HEK293 (cell line): ENCODE results near the gene IGSF9B.

ENCODE experiments used
- CTCF ChIA-PET: fragments of 350-600 bp; formaldehyde crosslinking; extraction: SDS; loops from one replicate; lab custom pipeline; 2021; ENCODE audit warnings: antibody characterized with exemption; lab: Yijun Ruan, JAX
- POLR2A ChIA-PET: fragments of 300-600 bp; formaldehyde crosslinking; extraction: SDS; loops from one replicate; lab custom pipeline; 2020; ENCODE audit warnings: antibody characterized with exemption, inconsistent platforms; lab: Yijun Ruan, JAX
- H3K27ac ChIP-seq: fragments of 200-500 bp; sonication (Bioruptor generic); 2 replicates; pipeline ENCODE4 v1.5.1; 2014; ENCODE audit warnings: low read depth, low read length, control low read depth, inconsistent platforms; ENCODE audit errors: extremely low read depth
- H3K36me3 ChIP-seq, 2 experiments: fragments of 200-500 bp in 1 of 2; sonication (Bioruptor generic) in 1 of 2; 1 replicate in 1 of 2; 2 replicates in 1 of 2; pipeline ENCODE4 v1.5.1; 2014 to 2017; ENCODE audit warnings: inconsistent platforms in 2 of 2, low read length in 2 of 2; ENCODE audit not compliant: control insufficient read depth in 2 of 2, insufficient read depth in 1 of 2
- H3K4me1 ChIP-seq: fragments of 200-500 bp; sonication (Bioruptor generic); 2 replicates; pipeline ENCODE4 v1.5.1; 2014; ENCODE audit warnings: mild to moderate bottlenecking, low read length, inconsistent platforms; ENCODE audit not compliant: control insufficient read depth, insufficient read depth
- H3K4me3 ChIP-seq: 2 replicates; pipeline ENCODE4 v1.5.1; 2011; ENCODE audit warnings: low read depth, mild to moderate bottlenecking, control low read depth, low read length, moderate library complexity
- H3K9me3 ChIP-seq: fragments of 200-500 bp; sonication (Bioruptor generic); 2 replicates; pipeline ENCODE4 v1.5.1; 2014; ENCODE audit warnings: low read depth, low read length, inconsistent platforms; ENCODE audit not compliant: control insufficient read depth, insufficient read depth
- GLIS1 ChIP-seq: fragments of 450-650 bp; formaldehyde crosslinking; IDR thresholded peaks from 2 replicates; pipeline ENCODE4 v1.5.1; 2016; ENCODE audit warnings: missing biosample characterization, missing genetic modification characterization
- GLIS2 ChIP-seq: fragments of 450-650 bp; formaldehyde crosslinking; IDR thresholded peaks from 2 replicates; pipeline ENCODE4 v1.5.1; 2016; ENCODE audit warnings: missing biosample characterization, missing genetic modification characterization
- HOXA7 ChIP-seq: sonication (generic); formaldehyde crosslinking; IDR thresholded peaks from 2 replicates; pipeline ENCODE4 v1.8.1; 2022; ENCODE audit warnings: missing genetic modification reagents, borderline replicate concordance
- KLF10 ChIP-seq: fragments of 450-650 bp; IDR thresholded peaks from 2 replicates; pipeline ENCODE4 v1.5.1; 2018; ENCODE audit warnings: missing biosample characterization, mild to moderate bottlenecking, missing genetic modification characterization
- KLF16 ChIP-seq: fragments of 450-650 bp; formaldehyde crosslinking; IDR thresholded peaks from 2 replicates; pipeline ENCODE4 v1.5.1; 2017; ENCODE audit warnings: missing biosample characterization, missing genetic modification characterization
- KLF17 ChIP-seq: fragments of 450-650 bp; formaldehyde crosslinking; IDR thresholded peaks from 2 replicates; pipeline ENCODE4 v1.5.1; 2016; ENCODE audit warnings: missing biosample characterization, missing genetic modification characterization
- KLF8 ChIP-seq: fragments of 450-650 bp; formaldehyde crosslinking; IDR thresholded peaks from 2 replicates; pipeline ENCODE4 v1.5.1; 2016; ENCODE audit warnings: missing biosample characterization, missing genetic modification characterization
- PBX3 ChIP-seq: sonication (generic); formaldehyde crosslinking; IDR thresholded peaks from 2 replicates; pipeline ENCODE4 v1.8.1; 2022; ENCODE audit warnings: mild to moderate bottlenecking, moderate library complexity, missing genetic modification reagents
- SP2 ChIP-seq: fragments of 450-650 bp; formaldehyde crosslinking; IDR thresholded peaks from 2 replicates; pipeline ENCODE4 v1.5.1; 2016; ENCODE audit warnings: missing biosample characterization, missing genetic modification characterization
- ZBTB11 ChIP-seq: fragments of 450-650 bp; formaldehyde crosslinking; conservative IDR thresholded peaks from 2 replicates; pipeline ENCODE4 v1.5.1; 2016; ENCODE audit warnings: low read depth, missing biosample characterization, missing genetic modification characterization
- ZBTB20 ChIP-seq: fragments of 450-650 bp; formaldehyde crosslinking; IDR thresholded peaks from 2 replicates; pipeline ENCODE4 v1.5.1; 2016; ENCODE audit warnings: missing biosample characterization, missing genetic modification characterization
- ZBTB26 ChIP-seq: fragments of 450-650 bp; formaldehyde crosslinking; optimal IDR thresholded peaks from 2 replicates; pipeline ENCODE3; 2016; ENCODE audit warnings: missing biosample characterization, mild to moderate bottlenecking, missing genetic modification characterization
- ZEB2 ChIP-seq: fragments of 450-650 bp; formaldehyde crosslinking; IDR thresholded peaks from 2 replicates; pipeline ENCODE4 v1.5.1; 2016; ENCODE audit warnings: missing biosample characterization, missing genetic modification characterization
- ZFHX2 ChIP-seq: fragments of 450-650 bp; formaldehyde crosslinking; conservative IDR thresholded peaks from 2 replicates; pipeline ENCODE4 v1.5.1; 2016; ENCODE audit warnings: missing biosample characterization, missing genetic modification characterization
- ZNF16 ChIP-seq: fragments of 450-650 bp; formaldehyde crosslinking; IDR thresholded peaks from 2 replicates; pipeline ENCODE4 v1.5.1; 2016; ENCODE audit warnings: low read depth, missing biosample characterization, missing genetic modification characterization
- ZNF223 ChIP-seq: fragments of 450-650 bp; formaldehyde crosslinking; IDR thresholded peaks from 2 replicates; pipeline ENCODE4 v1.5.1; 2016; ENCODE audit warnings: missing biosample characterization, missing genetic modification characterization
- ZNF354C ChIP-seq: fragments of 450-650 bp; formaldehyde crosslinking; IDR thresholded peaks from 2 replicates; pipeline ENCODE4 v1.5.1; 2016; ENCODE audit warnings: missing biosample characterization, missing genetic modification characterization, low read depth, borderline replicate concordance
- ZNF398 ChIP-seq: fragments of 450-650 bp; formaldehyde crosslinking; IDR thresholded peaks from 2 replicates; pipeline ENCODE4 v1.5.1; 2017; ENCODE audit warnings: missing biosample characterization, missing genetic modification characterization
- ZNF48 ChIP-seq: fragments of 450-650 bp; formaldehyde crosslinking; IDR thresholded peaks from 2 replicates; pipeline ENCODE4 v1.5.1; 2016; ENCODE audit warnings: missing biosample characterization, missing genetic modification characterization
- ZNF518A ChIP-seq: fragments of 450-650 bp; formaldehyde crosslinking; conservative IDR thresholded peaks from 2 replicates; pipeline ENCODE4 v1.5.1; 2016; ENCODE audit warnings: low read depth, missing biosample characterization, missing genetic modification characterization
- ZNF600 ChIP-seq: fragments of 450-650 bp; formaldehyde crosslinking; IDR thresholded peaks from 2 replicates; pipeline ENCODE4 v1.5.1; 2016; ENCODE audit warnings: missing biosample characterization, missing genetic modification characterization
- ZNF768 ChIP-seq: fragments of 450-650 bp; formaldehyde crosslinking; IDR thresholded peaks from 2 replicates; pipeline ENCODE4 v1.5.1; 2018; ENCODE audit warnings: missing biosample characterization, mild to moderate bottlenecking, missing genetic modification characterization

The IGSF9B gene

GRCh38 chr11:133956650-133957633, at the start of gene IGSF9B:
TSS of gene IGSF9B (minus strand) at chr11:133956968. CDS start at chr11:133956754, 214 bp downstream.
- POLR2A ChIA-PET: interaction anchor here (0.9 to 1.2 kb wide), 3 partner anchors 8 to 77 kb away, joined by 3 read pairs; no protein-coding TSS in a partner anchor
- no peak within 1 kb of the TSS; the same call in 1 of the 2 replicates for H3K27ac ChIP-seq
- no peaks in the 10 kb centered on the region for H3K36me3 ChIP-seq
- H3K4me1 ChIP-seq: peaks cover 3% of the 10 kb centered on the region; the same call in 1 of the 2 replicates
- CTCF ChIA-PET: interaction anchor here (0.6 to 1.3 kb wide), 3 partner anchors 9 to 35 kb away, joined by 3 read pairs; no protein-coding TSS in a partner anchor
- H3K9me3 ChIP-seq: no peaks in the 10 kb centered on the region
- peak within 1 kb of the TSS; percentile 59 for H3K4me3 ChIP-seq
- TF ChIP-seq HOXA7 (CRISPR knock-in tag): no peak
- TF ChIP-seq ZNF398 (tag by site-specific recombination): 0 out of 2 replicates have a peak, but pooled peaks have one; percentile 27
- peak; percentile 59; the same call in 1 of the 2 replicates for TF ChIP-seq ZBTB11 (tag by site-specific recombination)
- no peak for TF ChIP-seq ZNF768 (tag by site-specific recombination)
- no peak for TF ChIP-seq ZNF354C (tag by site-specific recombination)
- peak; percentile 33 for TF ChIP-seq ZFHX2 (tag by site-specific recombination)
- peak; percentile 96 for TF ChIP-seq ZBTB20
- no peak for TF ChIP-seq ZNF223
- TF ChIP-seq ZEB2 (tag by site-specific recombination): peak; percentile 69
- peak; percentile 91 for TF ChIP-seq PBX3 (CRISPR knock-in tag)
- TF ChIP-seq KLF8 (tag by site-specific recombination): peak; percentile 42; the same call in 1 of the 2 replicates
- 0 out of 2 replicates have a peak, but pooled peaks have one; percentile 13 for TF ChIP-seq KLF16
- no peak for TF ChIP-seq KLF17 (tag by site-specific recombination)
- no peak for TF ChIP-seq ZNF48 (tag by site-specific recombination)
- TF ChIP-seq ZNF16 (tag by site-specific recombination): no peak
- no peak for TF ChIP-seq ZNF600 (tag by site-specific recombination)
- peak; percentile 82 for TF ChIP-seq SP2 (tag by site-specific recombination)
- peak; percentile 98 for TF ChIP-seq KLF10
- TF ChIP-seq ZBTB26 (tag by site-specific recombination): peak; percentile 64
- TF ChIP-seq GLIS2 (tag by site-specific recombination): peak; percentile 57
- TF ChIP-seq GLIS1: peak; percentile 14; the same call in 1 of the 2 replicates
- TF ChIP-seq ZNF518A: peak; percentile 38; the same call in 1 of the 2 replicates
